Lower lobe of right lung (tissue), 2 donors: ENCODE results near the gene SBF2. TPM values are rescaled to one million over a fixed set of nuclear protein-coding genes. Genes with fewer than 3 reads are reported as not detected.

Experiments used
- ATAC-seq, 2 donors: fragments of 200-7000 bp; cut with Tn5 transposase; one replicate each; pipeline ENCODE4 v1.9.1; 2020 to 2022; ENCODE audit warnings: mild to moderate bottlenecking in 2 of 2, moderate library complexity in 2 of 2
- DNase-seq: peaks from one replicate; pipeline ENCODE4 v3.0.0-alpha.2; 2020
- H3K27ac ChIP-seq: fragments of 200-600 bp; one replicate; pipeline ENCODE4 v1.8.0; 2022
- H3K27me3 ChIP-seq: fragments of 200-600 bp; one replicate; pipeline ENCODE4 v1.8.0; 2022; ENCODE audit warnings: low read depth
- H3K36me3 ChIP-seq: fragments of 200-600 bp; one replicate; pipeline ENCODE4 v1.8.0; 2022; ENCODE audit warnings: mild to moderate bottlenecking
- H3K4me1 ChIP-seq: fragments of 200-600 bp; one replicate; pipeline ENCODE4 v1.8.0; 2022
- H3K4me3 ChIP-seq: fragments of 200-600 bp; one replicate; pipeline ENCODE4 v1.8.0; 2022; ENCODE audit warnings: mild to moderate bottlenecking
- H3K9me3 ChIP-seq: fragments of 200-600 bp; one replicate; pipeline ENCODE4 v1.8.0; 2022
- CTCF ChIP-seq: fragments of 200-600 bp; IDR thresholded peaks from one replicate; pipeline ENCODE4 v1.8.0; 2022; ENCODE audit warnings: antibody characterized with exemption, mild to moderate bottlenecking
- intact Hi-C: fragments of 100-400 bp; cut with DNase I; formaldehyde crosslinking; loops from one replicate; pipeline ENCODE4 v1.11.0; 2022
- total RNA-seq: library from RNA; stranded (reverse); fragmentation: NEBNext Ultra II Directional; extraction: Animal tissue kit (Norgen Biotek cat#: 25700); gene quantifications from one replicate; pipeline ENCODE4 v1.2.1, GENCODE V29; 2021
- donor health status: DM: no; HTN: yes; CAD: no; lungs with severe emphysema.

The SBF2 gene
- total RNA-seq, 1 donor from 2014 or later = 41.3 TPM

- H3K36me3 ChIP-seq = no peaks in the 10 kb centered on the region
- DNase-seq (no peak), ATAC-seq (no peak)
- H3K9me3 ChIP-seq = no peaks in the 10 kb centered on the region
- no peak overlapping the region for H3K4me3 ChIP-seq
- no peaks in the 10 kb centered on the region for H3K4me1 ChIP-seq
- intact Hi-C loops = no loop called here
- no peak overlapping the region for H3K27ac ChIP-seq
- H3K27me3 ChIP-seq = no peaks in the 10 kb centered on the region
- no peak for TF ChIP-seq CTCF
Measured at GRCh38 chr11:10211470-10211869, 82.5 kb downstream of the SBF2 start.

GRCh38 chr11:10209326-10209725, 84.7 kb downstream of the SBF2 start:
- ATAC-seq (no peak), DNase-seq (no peak)
- intact Hi-C loops = no loop called here
- Histone ChIP-seq H3K36me3 (no peaks in the 10 kb centered on the region), H3K27ac (no peak overlapping the region), H3K27me3 (no peaks in the 10 kb centered on the region), H3K4me1 (no peaks in the 10 kb centered on the region), H3K4me3 (no peak overlapping the region), H3K9me3 (peaks cover 3% of the 10 kb centered on the region)
- no peak for TF ChIP-seq CTCF

DNA sequence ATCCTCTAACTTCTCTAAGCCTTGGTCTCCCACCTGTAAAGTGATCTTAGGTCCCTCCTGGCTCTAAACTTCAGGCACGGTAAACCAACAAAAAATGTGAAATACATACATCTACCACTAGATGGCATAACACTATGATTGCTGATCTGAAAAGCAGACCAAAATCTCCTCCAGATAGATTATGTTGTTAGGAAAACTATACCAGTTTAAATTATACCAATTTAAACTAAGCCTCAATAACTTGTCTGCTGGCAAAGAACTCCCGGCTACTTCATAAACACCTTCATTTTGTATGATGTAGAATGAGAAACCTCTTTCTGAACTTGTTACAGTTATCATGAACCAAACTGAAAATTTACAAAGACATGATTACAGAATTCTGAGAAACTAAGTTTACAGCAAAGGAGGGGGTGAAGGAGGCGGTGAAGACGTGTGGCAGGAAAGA, 85.9 kb downstream of the SBF2 start:
- TF ChIP-seq CTCF = peak; percentile 68
- intact Hi-C loops = no loop called here
- Histone ChIP-seq H3K9me3 (peaks cover 15% of the 10 kb centered on the region), H3K36me3 (no peaks in the 10 kb centered on the region), H3K4me1 (no peaks in the 10 kb centered on the region), H3K27ac (no peak overlapping the region), H3K4me3 (no peak overlapping the region), H3K27me3 (no peaks in the 10 kb centered on the region)
- ATAC-seq = peak; percentile 53 to 64
- DNase-seq = no peak

DNA sequence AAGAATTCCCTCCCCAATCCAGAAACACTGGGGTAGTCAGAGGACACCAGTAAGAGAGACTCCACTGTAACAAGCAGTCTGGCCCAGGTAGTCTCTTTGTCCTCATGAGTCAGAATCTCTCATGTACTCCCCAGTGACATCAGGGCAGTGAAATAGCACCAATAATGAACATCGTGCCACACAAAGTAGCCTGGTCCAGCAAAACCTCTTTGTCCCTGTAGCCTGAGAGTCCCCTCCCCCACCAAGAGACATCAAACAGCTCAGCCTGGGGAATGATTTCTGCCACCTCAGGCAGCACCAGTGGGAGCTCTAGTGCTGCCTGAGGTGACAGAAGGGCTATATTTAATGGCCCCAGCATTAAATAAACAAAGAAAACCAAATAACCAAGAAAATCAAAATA, 88.1 kb downstream of the SBF2 start:
- intact Hi-C loops = no loop called here
- TF ChIP-seq CTCF = no peak
- DNase-seq (no peak), ATAC-seq (no peak)
- Histone ChIP-seq H3K36me3 (no peaks in the 10 kb centered on the region), H3K9me3 (peaks cover 19% of the 10 kb centered on the region), H3K27me3 (no peaks in the 10 kb centered on the region), H3K4me1 (no peaks in the 10 kb centered on the region), H3K27ac (no peak overlapping the region), H3K4me3 (no peak overlapping the region)

DNA sequence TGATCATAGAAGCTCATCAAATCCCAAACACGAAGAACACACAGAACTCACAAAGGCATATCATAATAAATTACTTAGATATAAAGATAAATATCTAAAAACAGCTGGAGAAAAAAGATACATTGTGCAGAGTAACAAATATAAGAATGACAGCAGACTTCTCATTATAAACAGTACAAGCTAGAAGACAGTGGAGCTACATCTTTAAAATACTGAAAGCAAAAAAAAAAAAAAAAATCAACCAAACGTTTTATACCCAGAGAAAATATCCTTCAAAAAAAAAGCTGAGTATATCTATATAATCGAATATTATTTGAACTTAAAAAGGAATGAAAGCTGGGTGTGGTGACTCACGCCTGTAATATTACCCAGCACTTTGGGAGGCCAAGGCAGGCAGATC, 90.0 kb downstream of the SBF2 start:
- Histone ChIP-seq H3K4me1 (no peaks in the 10 kb centered on the region), H3K27me3 (no peaks in the 10 kb centered on the region), H3K36me3 (no peaks in the 10 kb centered on the region), H3K4me3 (no peak overlapping the region), H3K27ac (no peak overlapping the region), H3K9me3 (peaks cover 19% of the 10 kb centered on the region)
- TF ChIP-seq CTCF = no peak
- intact Hi-C loops = no loop called here
- no peak for DNase-seq
- no peak for ATAC-seq

DNA sequence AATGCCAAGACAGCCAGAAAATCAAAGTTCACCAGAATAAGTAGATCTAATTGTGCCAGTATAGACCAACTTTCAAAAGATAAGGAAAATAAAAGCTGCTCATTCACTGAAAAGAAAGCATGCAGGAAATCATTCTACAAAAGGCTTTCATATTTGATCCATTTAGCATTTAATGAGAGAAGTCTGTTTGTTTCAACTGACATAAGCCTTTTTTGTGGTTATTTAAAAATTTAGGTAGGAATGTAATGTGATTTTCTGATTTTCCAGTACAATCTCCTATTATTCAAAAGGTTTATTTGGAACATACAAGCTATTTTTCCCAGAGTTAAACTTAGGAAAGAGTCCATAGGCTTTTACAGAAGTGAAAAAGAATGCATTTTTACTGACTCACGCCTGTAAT, 92.7 kb downstream of the SBF2 start:
- Histone ChIP-seq H3K27ac (no peak overlapping the region), H3K4me3 (no peak overlapping the region), H3K27me3 (no peaks in the 10 kb centered on the region), H3K4me1 (no peaks in the 10 kb centered on the region), H3K36me3 (no peaks in the 10 kb centered on the region), H3K9me3 (peaks cover 19% of the 10 kb centered on the region)
- intact Hi-C loops = no loop called here
- DNase-seq (no peak), ATAC-seq (no peak)
- no peak for TF ChIP-seq CTCF
